HL-60/S4 treated with phorbol 12-myristate 13-acetate at 8.2 ng/mL for 4 days and 3 days (cell line): ENCODE data around the gene ACOXL.

Experiments used
- in situ Hi-C: fragments of 300-500 bp; cut with MboI; formaldehyde crosslinking; loops from 2 replicates; pipeline ENCODE4 v1.15.0; 2022; ENCODE audit warnings: low sequenced_read_pairs

Gene ACOXL

DNA sequence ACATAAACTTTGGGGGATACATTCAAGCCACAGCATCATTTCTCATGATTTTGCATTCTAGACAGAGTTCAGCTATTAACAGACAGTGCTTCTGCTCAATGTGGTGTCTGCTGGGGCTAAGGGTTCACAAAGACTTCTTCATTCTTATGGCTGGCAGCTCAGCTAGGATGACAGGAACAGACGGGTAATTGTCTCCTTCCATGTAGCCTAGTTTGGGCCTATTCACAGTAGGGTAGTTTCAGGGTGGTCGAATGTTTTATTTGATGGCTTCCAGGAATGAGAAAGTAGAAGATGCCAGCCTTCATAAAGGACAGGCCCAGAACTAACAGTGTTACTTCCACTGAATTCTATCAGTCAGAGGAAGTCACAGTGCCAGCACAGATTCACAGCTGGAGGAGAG lies 362.3 kb downstream of the ACOXL start:
- in situ Hi-C loops: no loop called here

GRCh38 chr2:111095434-111095833 lies 363.1 kb downstream of the ACOXL start:
- in situ Hi-C loops: no loop called here

GRCh38 chr2:111099402-111099801 lies 367.0 kb downstream of the ACOXL start:
- in situ Hi-C loops: no loop called here

GRCh38 chr2:111100087-111100764 lies 367.9 kb downstream of the ACOXL start:
- in situ Hi-C loops: loop anchor here (25.0 kb wide), 2 partner anchors 288 to 612 kb away; no protein-coding TSS in a partner anchor

DNA sequence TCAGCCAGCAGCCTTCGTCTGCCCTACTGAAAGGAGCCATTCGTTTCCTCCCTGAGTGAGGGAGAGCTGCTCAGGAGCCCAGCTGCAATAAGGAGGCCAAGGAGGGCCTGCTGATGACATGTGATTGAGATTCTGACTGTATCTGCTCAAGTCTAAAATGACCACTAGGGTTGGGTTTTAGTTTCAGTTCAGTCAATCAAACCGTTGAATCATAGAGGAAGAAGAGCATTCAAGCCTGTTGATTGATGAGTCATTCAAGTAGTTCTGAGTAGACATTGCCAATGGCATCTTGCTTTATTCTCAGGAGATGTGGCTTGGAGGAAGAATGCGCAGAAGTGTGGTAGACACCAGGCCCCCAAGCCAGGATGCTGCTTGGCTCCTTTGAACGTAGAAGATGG lies 368.4 kb downstream of the ACOXL start:
- in situ Hi-C loops: loop anchor here (25.0 kb wide), 2 partner anchors 288 to 612 kb away; no protein-coding TSS in a partner anchor

DNA sequence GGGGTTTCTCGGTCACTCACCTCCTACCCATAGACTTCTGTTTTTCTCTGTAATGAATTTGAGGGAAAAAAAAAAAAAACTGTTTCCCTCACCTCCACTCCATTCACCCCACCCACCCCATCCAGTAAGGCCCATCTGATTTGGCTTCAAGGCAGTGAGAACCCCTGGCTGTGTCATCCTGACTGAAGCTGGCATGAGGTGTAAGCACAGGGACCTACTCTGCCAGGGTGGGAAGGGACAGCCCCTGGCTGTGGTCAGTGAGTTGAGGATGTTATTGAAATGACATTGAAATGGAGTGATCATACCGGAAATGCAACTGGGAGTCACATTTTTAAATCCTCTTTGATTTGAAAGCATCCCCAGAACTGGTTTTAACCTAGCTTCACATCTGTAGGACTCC lies 369.2 kb downstream of the ACOXL start:
- in situ Hi-C loops: loop anchor here (25.0 kb wide), 2 partner anchors 289 to 611 kb away; no protein-coding TSS in a partner anchor

- in situ Hi-C loops: loop anchor here (25.0 kb wide), 2 partner anchors 290 to 610 kb away; no protein-coding TSS in a partner anchor
Measured at GRCh38 chr2:111102216-111102615, 369.8 kb downstream of the ACOXL start.

GRCh38 chr2:111105926-111106325 lies 373.6 kb downstream of the ACOXL start:
- in situ Hi-C loops: loop anchor here (25.0 kb wide), 2 partner anchors 294 to 606 kb away; no protein-coding TSS in a partner anchor

DNA sequence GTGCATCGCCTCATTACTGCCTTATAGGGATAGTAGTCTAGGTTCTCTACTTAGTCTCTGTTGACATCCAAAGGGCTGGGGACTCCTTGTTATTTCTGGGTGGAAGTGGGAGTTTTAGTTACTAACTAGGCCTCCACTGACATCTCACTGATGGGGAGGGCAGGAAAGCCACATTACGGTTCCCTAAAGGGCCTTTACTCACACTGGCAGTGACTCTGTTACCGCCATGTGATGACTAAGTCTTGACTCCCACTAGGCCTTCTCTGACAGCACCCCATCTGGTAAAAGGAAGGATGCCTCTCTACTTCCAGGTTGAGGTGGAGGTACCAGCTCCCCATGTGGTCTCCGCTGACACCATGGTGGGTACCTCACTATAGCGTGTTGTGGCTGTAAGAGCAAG lies 374.3 kb downstream of the ACOXL start:
- in situ Hi-C loops: loop anchor here (25.0 kb wide), 2 partner anchors 294 to 606 kb away; no protein-coding TSS in a partner anchor

GRCh38 chr2:111108745-111109271 lies 376.4 kb downstream of the ACOXL start:
- in situ Hi-C loops: loop anchor here (25.0 kb wide), 2 partner anchors 297 to 603 kb away; no protein-coding TSS in a partner anchor

- in situ Hi-C loops: loop anchor here (25.0 kb wide), 2 partner anchors 299 to 601 kb away; no protein-coding TSS in a partner anchor
Measured at GRCh38 chr2:111111101-111111755, 378.9 kb downstream of the ACOXL start.

DNA sequence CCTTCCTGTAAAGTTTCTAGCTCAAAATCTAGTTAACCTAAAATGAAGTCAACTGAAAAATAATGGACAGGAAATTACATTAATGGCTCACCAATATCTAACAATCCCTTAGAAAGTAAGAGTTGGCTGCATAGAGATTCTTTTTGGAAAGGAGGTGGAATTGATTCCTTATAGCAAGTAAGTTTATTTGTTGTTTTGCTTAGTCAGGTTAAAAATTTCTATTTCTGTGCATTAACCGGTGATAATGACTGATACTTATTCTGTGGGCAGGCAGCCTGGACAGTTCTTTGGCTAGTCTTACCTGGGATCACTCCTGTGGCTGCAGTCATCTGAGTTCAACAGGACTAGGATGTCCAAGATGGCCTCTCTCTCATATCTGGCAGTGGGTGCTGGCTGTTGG lies 381.5 kb downstream of the ACOXL start:
- in situ Hi-C loops: loop anchor here (25.0 kb wide), 2 partner anchors 302 to 598 kb away; no protein-coding TSS in a partner anchor

DNA sequence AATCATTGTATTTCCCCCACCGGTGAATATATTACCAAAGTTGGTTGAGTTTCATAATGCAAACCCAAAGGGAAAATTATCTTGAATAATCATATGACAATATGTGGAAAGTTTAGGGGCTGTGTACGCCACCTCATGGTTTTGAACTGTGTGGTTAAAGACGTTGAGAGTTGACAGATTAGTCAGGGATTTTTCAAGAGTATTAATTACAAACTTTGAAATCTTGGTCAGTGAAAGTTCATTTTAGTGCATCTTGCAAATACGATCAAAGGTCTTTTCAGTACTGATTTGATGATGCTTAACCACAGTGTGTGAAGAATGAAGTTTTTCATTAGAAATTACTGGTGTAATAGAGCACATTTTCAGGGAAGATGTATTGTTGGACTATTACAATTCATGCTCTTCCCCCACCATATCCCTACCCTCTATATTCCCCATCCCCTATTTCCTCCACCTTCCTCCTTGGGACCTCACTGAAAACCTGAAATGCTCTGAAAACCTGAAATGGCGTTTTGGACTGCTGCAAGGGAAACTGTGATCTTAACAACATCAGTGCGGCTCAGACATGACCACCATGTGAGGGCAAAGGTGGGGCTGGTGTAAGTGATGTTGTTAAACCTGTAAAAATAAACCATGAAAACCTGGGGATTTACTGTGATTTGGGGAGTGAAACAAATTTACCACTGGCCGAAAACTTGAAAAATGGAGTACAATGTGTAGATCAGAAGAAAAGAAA lies 383.8 kb downstream of the ACOXL start:
- in situ Hi-C loops: loop anchor here (25.0 kb wide), 2 partner anchors 304 to 596 kb away; no protein-coding TSS in a partner anchor

DNA sequence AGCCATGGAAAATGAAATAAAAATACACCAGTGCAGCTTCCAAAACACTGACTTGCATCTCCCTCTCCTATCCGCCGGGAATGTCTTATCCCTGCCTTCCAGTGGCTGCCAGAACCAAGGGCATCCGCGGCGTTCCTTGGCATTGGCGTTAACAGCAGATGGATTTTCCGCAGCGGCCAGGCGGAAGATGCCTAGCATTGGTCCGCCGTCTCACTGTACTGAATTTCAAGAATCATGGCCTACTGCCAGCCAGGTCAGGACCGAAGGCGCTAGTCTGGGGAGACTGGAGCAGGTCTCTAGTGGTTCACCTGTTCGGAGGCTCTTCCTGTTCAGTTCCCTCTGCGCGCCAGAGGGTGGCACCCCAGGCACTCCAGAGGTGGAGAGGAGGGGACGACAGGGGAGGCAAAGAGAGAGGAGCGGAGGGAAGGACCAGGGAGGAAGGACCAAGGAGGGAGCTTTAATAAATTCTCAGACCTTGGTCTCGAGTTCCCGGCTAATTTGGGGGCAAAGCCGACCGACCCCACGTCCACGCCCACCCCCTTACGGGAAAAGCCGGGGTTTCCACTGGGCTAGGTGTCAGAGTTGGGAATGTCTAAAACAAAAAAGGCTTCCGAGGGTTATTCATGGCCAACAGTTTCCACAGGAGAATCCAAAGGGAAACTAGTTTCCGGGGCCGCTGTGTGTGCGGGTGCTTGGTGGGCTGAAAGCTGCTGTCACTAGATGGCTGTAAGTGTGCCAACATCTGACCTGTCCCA lies 384.6 kb downstream of the ACOXL start:
- in situ Hi-C loops: loop anchor here (25.0 kb wide), 2 partner anchors 305 to 595 kb away; no protein-coding TSS in a partner anchor

DNA sequence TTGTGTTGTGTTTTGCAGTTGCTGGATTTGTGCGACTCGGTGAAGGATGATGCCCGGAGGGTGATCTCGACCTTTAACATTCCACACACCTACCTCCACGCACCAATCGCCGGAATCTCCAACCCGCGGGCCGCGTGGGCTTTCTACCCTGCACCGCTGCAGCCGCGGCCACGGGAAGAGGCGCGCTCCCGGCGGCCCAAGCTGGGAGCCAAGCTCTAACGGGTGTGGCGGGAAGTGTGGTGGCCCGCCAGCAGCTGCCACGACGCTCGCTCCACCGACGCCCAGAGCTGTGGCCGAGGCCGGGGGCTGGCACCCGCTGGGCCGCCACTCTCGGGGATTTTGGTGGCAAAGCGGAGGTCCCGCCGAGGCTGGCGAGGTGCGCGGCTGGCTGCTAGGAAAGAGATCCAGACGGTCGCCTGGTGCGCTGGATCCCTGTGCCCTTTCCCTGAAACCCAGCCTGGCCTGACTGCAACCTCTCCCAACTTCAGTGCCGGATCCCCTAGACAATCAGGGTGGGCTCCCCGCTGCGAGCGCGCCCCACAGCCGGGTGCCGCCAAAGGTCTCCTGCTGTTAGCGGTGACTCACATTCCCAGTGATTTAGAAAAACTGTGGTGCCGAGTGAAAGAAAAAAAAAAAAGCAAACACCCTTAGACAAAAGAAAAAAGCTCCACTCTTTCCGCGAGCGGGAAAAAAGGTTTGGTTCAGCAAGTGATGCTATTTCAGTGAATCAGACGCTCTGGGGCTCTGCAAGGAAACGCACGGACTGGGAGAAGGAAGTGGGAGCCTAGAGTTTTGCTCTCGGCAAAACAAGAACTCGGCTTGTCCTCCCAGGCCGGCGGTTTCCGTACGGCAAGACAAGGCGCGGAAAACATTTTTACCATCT lies 385.5 kb downstream of the ACOXL start:
- in situ Hi-C loops: loop anchor here (25.0 kb wide), 2 partner anchors 306 to 594 kb away; no protein-coding TSS in a partner anchor

- in situ Hi-C loops: loop anchor here (25.0 kb wide), 2 partner anchors 306 to 594 kb away; no protein-coding TSS in a partner anchor
Measured at GRCh38 chr2:111118481-111118980, 386.2 kb downstream of the ACOXL start.

GRCh38 chr2:111118981-111119821 lies 386.8 kb downstream of the ACOXL start:
- in situ Hi-C loops: loop anchor here (25.0 kb wide), 2 partner anchors 307 to 593 kb away; no protein-coding TSS in a partner anchor

- in situ Hi-C loops: loop anchor here (25.0 kb wide), 2 partner anchors 308 to 592 kb away; no protein-coding TSS in a partner anchor
Measured at GRCh38 chr2:111119822-111120252, 387.5 kb downstream of the ACOXL start.
